C4-2B (cell line): ENCODE results near the gene OPRL1.

ENCODE experiments used
- H3K27ac ChIP-seq: fragments of 450-650 bp; 2 replicates; pipeline ENCODE4 v1.5.1; 2017
- CTCF ChIP-seq: fragments of 450-650 bp; conservative IDR thresholded peaks from 2 replicates; pipeline ENCODE4 v1.5.1; 2017; ENCODE audit warnings: mild to moderate bottlenecking
- ZFX ChIP-seq: fragments of 450-650 bp; IDR thresholded peaks from 2 replicates; pipeline ENCODE4 v1.6.1; 2017

Gene OPRL1

GRCh38 chr20:64053841-64054661 is 25.8 kb upstream of the OPRL1 start:
- no peak overlapping the region for H3K27ac ChIP-seq
- TF ChIP-seq CTCF (no peak; the same call in 1 of the 2 replicates), ZFX (no peak)

- no peak overlapping the region for H3K27ac ChIP-seq
- TF ChIP-seq ZFX (no peak), CTCF (no peak)
Observed at GRCh38 chr20:64055396-64055892, 24.4 kb upstream of the OPRL1 start.

GRCh38 chr20:64055893-64056638 is 23.8 kb upstream of the OPRL1 start:
- TF ChIP-seq ZFX (no peak), CTCF (no peak)
- no peak overlapping the region for H3K27ac ChIP-seq

GRCh38 chr20:64056639-64056888 is 23.3 kb upstream of the OPRL1 start:
- no peak overlapping the region for H3K27ac ChIP-seq
- TF ChIP-seq ZFX (no peak), CTCF (no peak)

- no peak overlapping the region for H3K27ac ChIP-seq
- no peak for TF ChIP-seq ZFX
- TF ChIP-seq CTCF, result no peak
Observed at GRCh38 chr20:64056889-64057627, 22.8 kb upstream of the OPRL1 start.

- H3K27ac ChIP-seq, result no peak overlapping the region
- TF ChIP-seq ZFX, result no peak
- TF ChIP-seq CTCF, result peak; percentile 96
Observed at GRCh38 chr20:64057628-64058498, 22.0 kb upstream of the OPRL1 start.
